Upper lobe of right lung (tissue), 1 donor: ENCODE data around the gene PSMD3. TPM values are rescaled to one million over a fixed set of nuclear protein-coding genes. Genes with fewer than 3 reads are reported as not detected.

ENCODE experiments used
- ATAC-seq: fragments of 200-7000 bp; cut with Tn5 transposase; one replicate; pipeline ENCODE4 v1.9.1; 2020; ENCODE audit warnings: mild to moderate bottlenecking, moderate library complexity
- DNase-seq: peaks from one replicate; pipeline ENCODE4 v3.0.0-alpha.2; 2020
- H3K27ac ChIP-seq: fragments of 200-600 bp; one replicate; pipeline ENCODE4 v1.8.0; 2022
- H3K27me3 ChIP-seq: fragments of 200-600 bp; one replicate; pipeline ENCODE4 v1.8.0; 2022; ENCODE audit warnings: mild to moderate bottlenecking
- H3K36me3 ChIP-seq: fragments of 200-600 bp; one replicate; pipeline ENCODE4 v1.8.0; 2022
- H3K4me1 ChIP-seq: fragments of 200-600 bp; one replicate; pipeline ENCODE4 v1.8.0; 2022
- H3K4me3 ChIP-seq: fragments of 200-600 bp; one replicate; pipeline ENCODE4 v1.8.0; 2022; ENCODE audit warnings: mild to moderate bottlenecking
- H3K9me3 ChIP-seq: fragments of 200-600 bp; one replicate; pipeline ENCODE4 v1.8.0; 2022
- intact Hi-C: fragments of 100-400 bp; cut with DNase I; formaldehyde crosslinking; loops from one replicate; pipeline ENCODE4 v1.11.0; 2022
- long read RNA-seq: library from polyadenylated mRNA; unstranded; transcript quantifications from one replicate; pipeline ENCODE4 v2.0.0, GENCODE V29; 2021
- total RNA-seq: library from RNA; stranded (reverse); fragmentation: NEBNext Ultra II Directional; extraction: Animal tissue kit (Norgen Biotek cat#: 25700); gene quantifications from one replicate; pipeline ENCODE4 v1.2.1, GENCODE V29; 2021
- TF ChIP-seq, protein P1 (sequence below): fragments of 200-600 bp; IDR thresholded peaks from one replicate; pipeline ENCODE4 v1.8.0; 2022; ENCODE audit warnings: antibody characterized with exemption
- donor health status: DM: no; HTN: yes; CAD: no; lungs with severe emphysema.

PSMD3 gene
- total RNA-seq: 73.6 TPM
- long read RNA-seq, transcript PSMD3-201 (12 exons, 2,158 nt): major isoform, 89 of 115 reads
- long read RNA-seq, partial matches to known transcripts: 15 of 115 reads
- long read RNA-seq, other reads (novel, unspliced or antisense): 11 of 115 reads

DNA sequence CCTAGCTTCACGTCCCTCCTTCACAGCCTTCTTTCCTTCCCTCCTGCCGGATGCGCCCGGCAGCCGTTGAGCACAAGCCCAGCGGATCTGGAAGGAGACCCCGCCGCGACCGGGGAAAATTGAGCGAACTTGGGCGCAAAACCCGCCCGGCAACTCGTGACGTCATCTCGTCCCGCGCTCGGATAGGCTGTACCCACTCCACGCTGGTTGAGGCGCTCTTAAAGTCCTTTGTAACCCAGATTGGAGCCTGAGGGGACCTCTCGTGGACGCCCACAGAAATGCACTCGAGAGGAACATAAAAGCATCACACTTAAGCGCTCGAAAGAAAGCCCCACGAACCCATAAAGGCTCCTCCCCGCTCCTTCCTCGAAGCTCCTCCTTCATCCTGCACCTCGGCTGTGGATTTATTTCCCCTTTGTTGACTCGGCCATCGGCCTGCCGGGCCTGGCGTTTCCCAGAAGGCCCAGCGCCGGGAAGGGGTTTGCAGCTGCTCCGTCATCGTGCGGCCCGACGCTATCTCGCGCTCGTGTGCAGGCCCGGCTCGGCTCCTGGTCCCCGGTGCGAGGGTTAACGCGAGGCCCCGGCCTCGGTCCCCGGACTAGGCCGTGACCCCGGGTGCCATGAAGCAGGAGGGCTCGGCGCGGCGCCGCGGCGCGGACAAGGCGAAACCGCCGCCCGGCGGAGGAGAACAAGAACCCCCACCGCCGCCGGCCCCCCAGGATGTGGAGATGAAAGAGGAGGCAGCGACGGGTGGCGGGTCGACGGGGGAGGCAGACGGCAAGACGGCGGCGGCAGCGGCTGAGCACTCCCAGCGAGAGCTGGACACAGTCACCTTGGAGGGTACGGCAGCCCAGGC, at the start of gene PSMD3:
Gene PSMD3, plus strand, starts transcription at position 457 of the 856 bp plus-strand sequence. Its CDS starts 164 bp downstream, at position 621.
- peaks cover 23% of the 10 kb centered on the region for H3K36me3 ChIP-seq
- intact Hi-C loops: no loop called here
- peak within 1 kb of the TSS; percentile 95 for H3K27ac ChIP-seq
- ATAC-seq (peak; percentile 98), DNase-seq (peak; percentile 98)
- no peaks in the 10 kb centered on the region for H3K9me3 ChIP-seq
- H3K27me3 ChIP-seq: no peaks in the 10 kb centered on the region
- TF ChIP-seq, protein P1, sequence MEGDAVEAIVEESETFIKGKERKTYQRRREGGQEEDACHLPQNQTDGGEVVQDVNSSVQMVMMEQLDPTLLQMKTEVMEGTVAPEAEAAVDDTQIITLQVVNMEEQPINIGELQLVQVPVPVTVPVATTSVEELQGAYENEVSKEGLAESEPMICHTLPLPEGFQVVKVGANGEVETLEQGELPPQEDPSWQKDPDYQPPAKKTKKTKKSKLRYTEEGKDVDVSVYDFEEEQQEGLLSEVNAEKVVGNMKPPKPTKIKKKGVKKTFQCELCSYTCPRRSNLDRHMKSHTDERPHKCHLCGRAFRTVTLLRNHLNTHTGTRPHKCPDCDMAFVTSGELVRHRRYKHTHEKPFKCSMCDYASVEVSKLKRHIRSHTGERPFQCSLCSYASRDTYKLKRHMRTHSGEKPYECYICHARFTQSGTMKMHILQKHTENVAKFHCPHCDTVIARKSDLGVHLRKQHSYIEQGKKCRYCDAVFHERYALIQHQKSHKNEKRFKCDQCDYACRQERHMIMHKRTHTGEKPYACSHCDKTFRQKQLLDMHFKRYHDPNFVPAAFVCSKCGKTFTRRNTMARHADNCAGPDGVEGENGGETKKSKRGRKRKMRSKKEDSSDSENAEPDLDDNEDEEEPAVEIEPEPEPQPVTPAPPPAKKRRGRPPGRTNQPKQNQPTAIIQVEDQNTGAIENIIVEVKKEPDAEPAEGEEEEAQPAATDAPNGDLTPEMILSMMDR: peak; percentile 73
- peak within 1 kb of the TSS; percentile 95 for H3K4me3 ChIP-seq
- peaks cover 30% of the 10 kb centered on the region for H3K4me1 ChIP-seq

DNA sequence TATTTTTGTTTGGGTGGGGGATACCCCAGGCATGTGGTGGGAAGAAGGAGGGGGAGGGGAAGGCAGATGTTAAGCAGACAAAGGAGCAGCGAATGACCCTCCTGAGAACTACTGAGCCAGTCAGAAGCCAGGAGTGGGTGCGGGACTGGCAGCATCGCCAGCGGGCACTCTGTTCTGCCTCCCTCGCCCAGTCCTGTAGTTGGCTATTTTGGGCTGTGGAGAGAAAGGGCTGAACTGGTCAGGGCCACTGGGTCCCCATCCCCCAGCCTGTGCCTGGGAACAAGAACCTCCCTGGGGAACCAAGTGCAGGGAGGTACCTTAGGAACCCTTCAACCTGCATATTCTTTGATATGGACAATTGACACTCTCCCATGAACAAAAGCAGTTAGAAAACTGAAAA, 46.7 kb upstream of the PSMD3 start:
- H3K36me3 ChIP-seq: no peaks in the 10 kb centered on the region
- no peak overlapping the region for H3K27ac ChIP-seq
- DNase-seq: no peak

DNA sequence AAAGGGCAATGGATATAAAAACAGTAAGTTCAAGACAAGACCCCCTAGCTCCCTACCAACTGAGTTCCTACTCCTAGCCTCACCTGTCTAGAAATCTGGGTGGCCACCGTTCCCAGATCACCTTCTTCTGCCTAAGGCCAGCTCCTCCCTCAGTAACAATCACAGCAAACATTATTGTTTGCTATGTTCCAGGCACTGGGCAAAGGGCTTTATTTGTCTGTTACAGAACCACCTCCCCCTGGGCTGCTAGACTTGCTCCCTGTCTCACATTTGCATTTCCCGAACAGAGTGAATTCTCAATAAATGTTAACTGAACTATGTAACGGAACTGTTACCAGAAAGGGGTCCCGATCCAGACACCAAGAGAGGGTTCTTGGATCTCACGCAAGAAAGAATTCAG, 46.3 kb upstream of the PSMD3 start:
- Histone ChIP-seq H3K36me3 (no peaks in the 10 kb centered on the region), H3K27me3 (no peaks in the 10 kb centered on the region), H3K4me3 (no peak overlapping the region), H3K9me3 (no peaks in the 10 kb centered on the region), H3K4me1 (peaks cover 6% of the 10 kb centered on the region), H3K27ac (no peak overlapping the region)
- intact Hi-C loops: no loop called here
- no peak for ATAC-seq
- DNase-seq: no peak
- TF ChIP-seq, protein P1: no peak

More for the DNA sequence above, 46.7 kb upstream of the PSMD3 start:
- Histone ChIP-seq H3K4me1 (peaks cover 11% of the 10 kb centered on the region), H3K27me3 (no peaks in the 10 kb centered on the region), H3K9me3 (no peaks in the 10 kb centered on the region), H3K4me3 (no peak overlapping the region)
- ATAC-seq: no peak
- intact Hi-C loops: no loop called here
- TF ChIP-seq, protein P1: no peak

DNA sequence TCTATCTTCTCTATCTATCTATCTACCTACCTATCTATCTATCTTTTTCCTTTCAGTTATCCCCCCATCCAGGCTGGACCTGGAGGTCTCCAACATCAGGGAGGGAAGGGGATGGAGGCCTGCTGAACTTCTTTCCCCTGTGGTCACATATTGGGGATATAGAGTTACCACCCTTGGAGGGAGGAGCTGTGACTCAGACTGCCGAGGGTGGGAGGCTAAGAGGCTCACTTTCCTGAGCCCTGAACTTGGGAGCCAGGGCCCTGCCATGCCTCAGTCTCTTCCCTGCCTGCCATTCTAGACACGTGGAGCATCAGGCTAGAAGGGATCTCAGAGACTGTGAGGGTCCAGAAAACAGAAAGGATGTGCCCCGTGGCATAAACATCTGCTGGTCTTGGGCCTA, 44.7 kb upstream of the PSMD3 start:
- intact Hi-C loops: no loop called here

DNA sequence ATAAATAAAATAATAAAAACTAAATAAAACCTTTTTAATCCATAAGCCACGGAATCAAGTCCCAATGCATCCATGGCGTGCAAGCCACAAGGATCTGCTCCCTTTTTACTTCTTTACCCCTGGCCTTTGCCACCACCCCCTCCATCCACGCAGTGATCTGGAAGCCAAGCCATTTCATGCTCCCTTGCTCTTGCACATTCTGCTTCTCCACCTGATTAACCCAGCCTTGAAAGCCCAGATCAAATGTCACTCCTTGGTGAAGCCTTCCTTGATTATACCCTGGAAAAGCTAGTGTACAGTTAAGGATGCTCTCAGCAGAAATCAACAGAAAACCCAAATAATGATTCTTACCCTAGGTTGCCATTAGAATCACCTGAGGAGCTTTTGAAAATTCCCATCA, 43.2 kb upstream of the PSMD3 start:
- no peaks in the 10 kb centered on the region for H3K27me3 ChIP-seq
- H3K4me3 ChIP-seq: no peak overlapping the region
- H3K9me3 ChIP-seq: no peaks in the 10 kb centered on the region
- ATAC-seq: no peak
- H3K36me3 ChIP-seq: no peaks in the 10 kb centered on the region
- H3K4me1 ChIP-seq: no peaks in the 10 kb centered on the region
- no peak for DNase-seq
- intact Hi-C loops: no loop called here
- TF ChIP-seq, protein P1: no peak
- H3K27ac ChIP-seq: no peak overlapping the region

More for the DNA sequence above, 44.7 kb upstream of the PSMD3 start:
- H3K27me3 ChIP-seq: no peaks in the 10 kb centered on the region
- H3K27ac ChIP-seq: no peak overlapping the region
- TF ChIP-seq, protein P1: no peak
- H3K36me3 ChIP-seq: no peaks in the 10 kb centered on the region
- no peaks in the 10 kb centered on the region for H3K4me1 ChIP-seq
- DNase-seq: no peak
- no peak overlapping the region for H3K4me3 ChIP-seq
- ATAC-seq: no peak
- no peaks in the 10 kb centered on the region for H3K9me3 ChIP-seq
